Activated CD4-positive, alpha-beta T cell treated with anti-CD3 and anti-CD28 coated beads, Interleukin-10, Interleukin-2, amounts not matched to agents 100 ng/mL and 50 ng/mL, durations not matched to agents 16 hours and 8 hours (primary cell): ENCODE results near the gene PARD3.
"Not testable (repeated sequence)": the region's sequence is repeated elsewhere in the genome, so short reads cannot be mapped to it uniquely, and the experiment has no call there.

Experiments used
- DNase-seq: peaks from one replicate; pipeline ENCODE4 v3.0.0-alpha.2; 2020

The PARD3 gene

GRCh38 chr10:34400075-34400474 is 415.0 kb downstream of the PARD3 start:
- no peak for DNase-seq

DNA sequence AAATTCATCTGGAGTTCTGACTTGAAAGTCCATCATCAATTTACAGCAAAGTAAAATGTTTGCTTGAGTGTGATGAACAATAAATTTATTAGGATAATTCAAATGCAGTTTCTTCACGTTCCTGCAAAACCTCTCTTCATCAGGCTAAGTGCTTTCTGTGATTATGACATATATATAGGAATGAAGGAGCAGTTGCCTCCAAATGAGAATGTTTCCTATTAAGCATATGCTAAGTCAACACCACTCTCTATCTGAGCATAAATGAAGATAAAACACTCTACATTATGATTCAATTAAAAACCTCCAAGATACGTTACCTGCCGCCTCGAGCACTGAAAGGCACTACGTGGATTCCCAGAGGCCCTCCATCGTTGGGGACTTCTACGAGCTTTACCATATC is 416.1 kb downstream of the PARD3 start:
- DNase-seq, result no peak

- DNase-seq, result no peak
These were observed 417.8 kb downstream of the PARD3 start for GRCh38 chr10:34397324-34397723.

GRCh38 chr10:34396663-34397062 is 418.4 kb downstream of the PARD3 start:
- no peak for DNase-seq

GRCh38 chr10:34392641-34393170 is 422.4 kb downstream of the PARD3 start:
- no peak for DNase-seq

DNA sequence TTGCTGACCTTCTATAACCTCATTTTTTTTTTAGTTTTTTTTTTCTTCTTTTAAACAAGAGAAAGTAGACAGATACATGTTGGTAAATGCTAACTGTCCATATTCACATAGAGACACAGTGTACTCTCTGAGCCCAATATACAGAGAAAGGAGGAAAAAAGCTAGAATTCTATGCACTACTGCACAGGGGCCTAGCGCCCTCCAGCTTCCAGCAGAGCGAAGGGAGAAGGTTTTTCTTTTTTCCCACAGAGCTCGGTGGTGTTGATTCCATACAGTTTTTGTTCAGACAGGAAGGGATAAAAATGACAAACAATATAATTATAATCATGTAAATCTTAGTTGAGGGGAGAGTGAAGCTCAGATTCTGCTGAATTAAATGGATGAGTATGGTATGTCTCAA is 423.9 kb downstream of the PARD3 start:
- not testable (repeated sequence) for DNase-seq

DNA sequence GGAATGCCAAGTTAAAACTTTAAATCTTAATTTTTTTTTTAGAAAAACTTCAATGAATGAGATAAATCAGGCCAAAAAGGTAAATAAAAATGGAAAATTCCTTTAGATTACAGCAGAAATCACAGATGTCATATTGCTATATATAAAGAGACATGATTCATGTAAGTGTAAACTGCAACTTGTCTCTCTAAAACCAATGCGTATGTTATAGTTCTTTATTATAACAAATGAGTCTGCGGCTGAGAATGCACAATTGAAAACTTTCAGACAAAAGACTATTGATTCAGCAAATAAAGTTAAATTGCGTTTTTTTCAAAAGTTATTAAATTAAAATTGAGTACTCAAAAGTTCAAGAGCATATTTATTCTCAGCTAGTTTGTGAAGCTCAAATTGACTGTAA is 425.3 kb downstream of the PARD3 start:
- DNase-seq, result no peak

- no peak for DNase-seq
These were observed 428.2 kb downstream of the PARD3 start for GRCh38 chr10:34386921-34387320.

- DNase-seq, result no peak
These were observed 430.7 kb downstream of the PARD3 start for GRCh38 chr10:34384372-34384771.

DNA sequence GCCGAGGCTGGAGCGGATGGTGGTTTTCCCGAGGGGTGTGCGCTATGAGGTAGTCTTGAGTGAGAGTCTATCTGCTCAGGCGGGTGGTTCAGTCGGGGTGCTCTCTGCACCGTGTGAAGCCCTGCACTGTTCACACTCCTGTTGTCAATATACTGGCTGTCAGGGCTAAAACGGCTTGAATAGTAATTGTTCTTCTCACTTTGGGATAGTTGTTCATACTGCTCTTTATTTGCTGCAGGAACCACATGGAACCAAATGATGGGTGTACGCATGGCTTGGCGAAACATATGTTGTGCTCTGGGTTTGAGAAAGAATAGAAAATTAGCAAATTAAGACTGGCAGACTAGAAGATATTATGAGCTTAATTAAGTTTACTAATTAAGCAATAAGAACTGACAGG is 432.5 kb downstream of the PARD3 start:
- DNase-seq, result no peak

GRCh38 chr10:34380856-34381255 is 434.2 kb downstream of the PARD3 start:
- DNase-seq, result no peak

GRCh38 chr10:34378297-34378696 is 436.8 kb downstream of the PARD3 start:
- no peak for DNase-seq

DNA sequence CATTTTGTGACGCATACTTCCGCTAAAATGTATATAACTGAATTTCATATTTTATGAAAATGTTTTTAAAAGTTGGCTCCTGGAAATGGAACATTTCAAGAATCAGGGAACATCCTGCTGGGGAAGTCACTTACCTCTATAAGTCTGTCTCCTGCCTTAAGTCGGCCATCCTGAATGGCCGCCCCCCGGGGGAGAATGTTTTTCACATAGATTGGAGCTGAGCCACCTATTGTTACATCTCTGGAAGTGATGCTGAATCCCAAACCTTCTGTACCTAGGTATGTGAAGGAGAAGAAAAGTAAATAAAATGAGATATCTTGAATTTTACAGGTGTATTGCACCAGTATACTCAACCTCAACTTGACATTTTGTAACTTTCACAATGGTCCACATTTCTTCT is 437.3 kb downstream of the PARD3 start:
- DNase-seq, result no peak

DNA sequence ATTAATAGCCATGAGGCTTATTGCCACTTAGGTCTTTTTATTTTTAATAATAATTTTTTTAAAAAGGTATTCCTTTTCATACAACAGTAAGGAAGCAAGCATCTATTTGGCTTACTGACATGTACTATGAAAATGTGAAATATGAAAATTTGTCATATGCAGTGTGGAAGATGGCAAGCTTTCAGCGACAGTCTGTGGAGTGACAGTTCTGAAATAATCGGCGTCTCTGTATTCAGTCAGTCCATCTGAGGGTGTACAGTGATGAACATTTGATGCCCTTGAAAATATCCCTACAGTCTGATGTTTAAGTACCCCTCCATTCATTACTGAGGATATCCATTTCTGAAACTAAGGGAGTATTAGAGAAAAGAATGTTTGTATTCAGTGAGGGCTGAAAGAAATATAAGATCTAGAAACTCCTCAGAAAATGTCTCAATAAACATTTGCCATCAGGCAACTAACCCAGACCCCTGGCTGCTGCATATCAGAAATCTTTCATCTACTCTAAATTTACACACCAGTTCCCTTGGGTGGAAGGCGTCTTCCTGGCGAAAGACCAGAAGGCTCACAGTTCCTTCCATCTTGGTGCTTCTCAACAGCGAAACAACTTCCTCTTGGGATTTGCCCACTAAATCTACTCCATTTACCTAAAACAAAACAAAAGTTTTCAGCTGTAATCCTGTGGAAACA is 440.6 kb downstream of the PARD3 start:
- no peak for DNase-seq

DNA sequence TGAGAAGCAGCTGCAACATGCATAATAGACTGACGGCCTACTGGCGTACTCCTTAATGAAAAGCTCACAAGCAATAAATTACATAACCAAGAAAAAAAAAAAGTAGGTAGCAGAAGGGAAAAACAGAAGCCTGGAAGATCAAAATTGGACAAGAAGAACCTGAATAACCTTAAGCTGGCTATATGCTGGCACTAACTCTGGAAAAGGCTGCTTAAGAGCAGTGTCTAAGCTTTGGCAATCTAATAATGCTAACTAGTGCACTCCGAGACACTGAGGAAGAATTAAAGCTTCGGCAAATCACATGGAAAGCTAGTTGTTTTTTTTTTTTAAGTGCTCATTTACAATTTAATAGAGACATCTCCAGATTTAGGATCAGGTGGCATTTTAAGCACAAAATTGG is 441.9 kb downstream of the PARD3 start:
- DNase-seq, result no peak

GRCh38 chr10:34372509-34372908 is 442.6 kb downstream of the PARD3 start:
- DNase-seq, result no peak

- no peak for DNase-seq
These were observed 445.0 kb downstream of the PARD3 start for GRCh38 chr10:34370126-34370525.

DNA sequence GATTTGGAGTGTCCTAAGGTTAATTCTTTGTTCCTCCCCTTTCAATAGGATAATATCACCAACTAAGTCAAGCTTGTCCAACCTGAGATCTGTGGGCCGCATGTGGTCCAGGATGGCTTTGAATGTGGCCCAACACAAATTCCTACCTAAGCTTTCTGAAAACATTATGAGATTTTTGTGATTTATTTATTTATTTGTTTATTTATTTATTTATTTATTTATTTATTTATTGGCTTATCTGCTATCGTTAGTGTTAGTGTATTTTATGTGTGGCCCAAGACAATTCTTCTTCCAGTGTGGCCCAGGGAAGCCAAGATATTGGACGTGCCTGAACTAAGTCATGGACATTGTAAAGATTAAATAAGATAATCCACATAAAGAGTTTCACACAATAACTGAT is 446.0 kb downstream of the PARD3 start:
- no peak for DNase-seq

- DNase-seq, result no peak
These were observed 450.7 kb downstream of the PARD3 start for GRCh38 chr10:34364253-34365037.

DNA sequence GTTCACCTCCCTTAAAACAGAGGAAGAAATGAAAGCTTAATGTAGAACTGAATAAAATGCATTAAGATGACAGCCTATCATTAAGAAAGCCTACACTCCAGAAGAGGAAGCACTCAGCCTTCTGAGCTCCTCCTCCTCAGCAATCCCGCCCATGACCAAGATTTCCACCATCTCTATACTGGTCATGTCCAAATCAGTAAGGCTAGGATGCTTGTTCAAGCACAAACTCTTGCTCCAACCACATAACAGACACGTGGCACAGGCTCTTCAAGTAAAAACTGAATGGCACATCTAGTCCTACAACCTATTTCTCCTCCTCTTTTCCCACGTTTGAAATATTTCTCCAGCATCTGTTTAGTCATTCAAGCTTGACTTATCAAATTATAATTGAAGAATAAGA is 454.1 kb downstream of the PARD3 start:
- DNase-seq, result no peak

- no peak for DNase-seq
These were observed 455.7 kb downstream of the PARD3 start for GRCh38 chr10:34359435-34359813.

DNA sequence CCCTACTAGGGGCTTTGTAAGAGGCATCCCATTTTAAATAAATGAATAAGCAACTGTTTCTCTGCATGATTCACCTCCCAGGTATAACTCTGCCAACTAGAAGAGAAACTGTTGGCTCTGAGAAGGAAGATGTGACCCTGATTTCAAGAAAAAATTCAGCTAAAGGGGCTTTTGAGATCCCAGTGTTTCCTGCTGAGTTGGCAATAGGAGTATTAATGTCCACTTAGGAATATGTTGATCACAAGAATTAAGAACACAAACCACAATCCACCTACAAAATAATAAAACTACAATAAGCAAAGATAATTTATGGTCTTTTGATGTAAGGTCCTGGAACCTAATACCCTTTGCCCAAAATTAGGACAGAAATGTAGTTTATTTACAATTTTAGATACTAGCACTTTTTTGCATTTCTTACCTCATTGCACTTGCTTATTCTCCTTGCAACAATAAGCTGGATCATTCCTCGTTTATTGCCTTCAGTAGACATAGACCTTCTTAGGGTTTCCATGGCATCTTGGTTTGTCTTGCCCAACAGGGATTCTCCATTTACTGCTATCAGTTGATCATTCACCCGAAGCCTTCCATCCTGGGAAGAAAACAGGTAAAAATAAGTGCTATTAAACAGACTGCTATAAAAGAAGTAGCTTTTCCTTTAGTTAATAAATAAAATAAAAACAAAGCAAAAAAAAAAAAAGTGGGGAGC is 456.2 kb downstream of the PARD3 start:
- no peak for DNase-seq

DNA sequence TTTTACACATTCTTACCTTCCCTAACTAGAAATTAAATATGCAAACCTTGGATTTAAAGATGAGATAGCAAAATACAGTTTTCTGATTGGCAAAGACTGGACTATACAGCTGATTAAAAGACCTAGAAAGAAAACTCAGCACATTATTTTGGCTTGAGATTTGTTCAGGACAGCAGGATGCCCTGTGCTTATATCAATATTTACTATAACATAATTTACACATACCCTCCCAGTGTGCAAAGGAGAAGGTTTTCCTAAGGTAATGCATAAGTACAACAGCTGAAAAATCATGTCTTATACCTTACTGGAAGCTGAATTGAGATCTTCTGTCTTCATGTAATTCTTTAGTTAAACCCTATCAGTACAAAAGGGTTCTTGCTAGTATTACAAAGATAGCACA is 458.6 kb downstream of the PARD3 start:
- DNase-seq, result no peak

DNA sequence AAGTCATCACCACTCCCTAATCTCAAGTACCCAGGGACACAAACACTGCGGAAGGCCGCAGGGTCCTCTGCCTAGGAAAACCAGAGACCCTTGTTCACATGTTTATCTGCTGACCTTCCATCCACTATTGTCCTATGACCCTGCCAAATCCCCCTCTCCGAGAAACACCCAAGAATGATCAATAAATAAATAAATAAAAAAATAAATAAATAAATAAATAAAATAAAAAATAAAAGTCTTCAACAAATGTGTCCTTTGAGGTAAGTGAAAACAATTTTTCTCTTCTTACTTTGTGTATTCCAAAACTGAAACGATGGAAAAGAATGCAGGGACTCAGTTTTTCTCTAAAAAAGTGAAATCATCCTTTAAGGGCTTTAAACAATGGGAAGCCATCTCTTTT is 461.6 kb downstream of the PARD3 start:
- DNase-seq, result not testable (repeated sequence)
